Karpas-422 (cell line): ENCODE measurements around the gene SPECC1. TPM values are rescaled to one million over a fixed set of nuclear protein-coding genes. Genes with fewer than 3 reads are reported as not detected.

Experiments
- DNase-seq: peaks from one replicate; pipeline ENCODE4 v3.0.0-alpha.2; 2015
- H2AFZ ChIP-seq: fragments of 200-600 bp; sonication (generic); 2 replicates; pipeline ENCODE4 v1.6.1; 2014; ENCODE audit warnings: antibody characterized with exemption, low read length, mixed read lengths
- H3K27ac ChIP-seq: fragments of 200-600 bp; sonication (generic); 2 replicates; pipeline ENCODE4 v1.5.1; 2014; ENCODE audit warnings: mild to moderate bottlenecking, low read length, moderate library complexity
- H3K27me3 ChIP-seq: fragments of 200-600 bp; sonication (generic); 2 replicates; pipeline ENCODE4 v1.6.1; 2014; ENCODE audit warnings: low read length, mixed read lengths
- H3K36me3 ChIP-seq: fragments of 200-600 bp; sonication (generic); 2 replicates; pipeline ENCODE4 v1.6.1; 2014; ENCODE audit warnings: low read length, mixed read lengths; ENCODE audit not compliant: insufficient read depth
- H3K4me1 ChIP-seq: fragments of 200-600 bp; sonication (generic); 2 replicates; pipeline ENCODE4 v1.6.1; 2014; ENCODE audit warnings: mild to moderate bottlenecking, low read length, mixed read lengths
- H3K4me2 ChIP-seq: fragments of 200-600 bp; sonication (generic); 2 replicates; pipeline ENCODE4 v1.6.1; 2014; ENCODE audit warnings: low read length, low read depth, mild to moderate bottlenecking; ENCODE audit not compliant: poor library complexity, severe bottlenecking
- H3K4me3 ChIP-seq: fragments of 200-600 bp; sonication (generic); 2 replicates; pipeline ENCODE4 v1.5.1; 2014; ENCODE audit warnings: mild to moderate bottlenecking, antibody characterized with exemption, low read length, mixed read lengths
- H3K79me2 ChIP-seq: fragments of 200-600 bp; sonication (generic); 2 replicates; pipeline ENCODE4 v1.6.1; 2014; ENCODE audit warnings: mild to moderate bottlenecking, low read length, mixed read lengths
- H3K9ac ChIP-seq: fragments of 200-600 bp; sonication (generic); 2 replicates; pipeline ENCODE4 v1.6.0; 2014; ENCODE audit warnings: low read length
- H3K9me2 ChIP-seq: fragments of 200-600 bp; sonication (generic), shearing (Covaris generic); replicated peaks from 2 replicates; pipeline ENCODE4 v1.6.0; 2014; ENCODE audit warnings: mild to moderate bottlenecking, low read length, moderate library complexity; ENCODE audit not compliant: insufficient read depth
- H3K9me3 ChIP-seq: fragments of 300-700, 200-600 bp; sonication (generic); 2 replicates; pipeline ENCODE4 v1.6.1; 2014; ENCODE audit warnings: low read length, mixed read lengths
- H4K20me1 ChIP-seq: fragments of 200-600 bp; sonication (generic); 2 replicates; pipeline ENCODE4 v1.6.1; 2014; ENCODE audit warnings: mild to moderate bottlenecking, antibody characterized with exemption, low read length, low read depth; ENCODE audit not compliant: insufficient read depth
- total RNA-seq: library from RNA; depleted of rRNA; stranded (reverse); fragments of >200 nt; shearing (Covaris generic); gene quantifications from 2 replicates; pipeline ENCODE4 v1.2.3, GENCODE V29; 2014; ENCODE audit warnings: low replicate concordance

The SPECC1 gene
- total RNA-seq, 1 experiment from 2014 or later, result not detected

DNA sequence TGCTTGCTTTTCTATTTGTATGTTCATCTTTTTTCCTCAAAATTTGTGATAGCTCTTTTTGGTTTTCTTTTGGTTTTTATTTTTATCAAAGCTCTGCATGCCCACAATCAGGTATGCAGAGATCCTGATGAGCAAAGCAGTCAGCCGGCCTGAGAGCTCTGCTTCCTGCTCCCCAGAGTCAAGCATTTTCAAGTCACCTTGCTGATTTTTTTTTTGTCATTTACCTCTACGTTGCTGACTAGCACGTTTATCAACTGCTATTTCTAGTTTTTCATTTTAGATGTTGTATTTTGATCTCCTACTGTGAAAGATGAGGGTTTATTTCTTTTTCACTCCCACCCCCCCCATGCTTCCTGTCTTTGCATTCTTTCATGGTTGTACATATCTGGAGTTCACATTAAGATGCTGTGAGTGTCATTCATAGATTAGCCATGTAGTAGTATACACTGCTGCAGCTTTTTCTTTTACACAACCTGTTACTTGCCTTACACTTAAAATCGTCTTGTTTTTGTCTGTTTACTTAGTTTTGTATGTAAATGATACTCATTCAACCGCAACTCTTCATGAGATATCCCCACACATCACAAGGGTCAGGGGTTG lies 262.0 kb downstream of the SPECC1 start:
- Histone ChIP-seq H3K27ac (no peak overlapping the region), H3K4me3 (no peak overlapping the region), H3K4me1 (no peaks in the 10 kb centered on the region), H4K20me1 (no peaks in the 10 kb centered on the region), H3K36me3 (no peaks in the 10 kb centered on the region), H3K27me3 (no peaks in the 10 kb centered on the region; the same call in 1 of the 2 replicates), H3K4me2 (no peak overlapping the region), H2AFZ (no peak overlapping the region), H3K9ac (no peak overlapping the region), H3K79me2 (no peaks in the 10 kb centered on the region), H3K9me2 (no peaks in the 10 kb centered on the region), H3K9me3 (no peaks in the 10 kb centered on the region)
- DNase-seq, result no peak

- H3K27ac ChIP-seq, result no peak overlapping the region
- no peaks in the 10 kb centered on the region for H4K20me1 ChIP-seq
- H3K36me3 ChIP-seq, result no peaks in the 10 kb centered on the region
- no peak overlapping the region for H2AFZ ChIP-seq
- no peak overlapping the region for H3K9ac ChIP-seq
- no peaks in the 10 kb centered on the region; the same call in 1 of the 2 replicates for H3K27me3 ChIP-seq
- H3K79me2 ChIP-seq, result no peaks in the 10 kb centered on the region
- H3K4me2 ChIP-seq, result no peak overlapping the region
- H3K9me2 ChIP-seq, result no peaks in the 10 kb centered on the region
- H3K4me3 ChIP-seq, result no peak overlapping the region
- H3K9me3 ChIP-seq, result no peaks in the 10 kb centered on the region
- no peaks in the 10 kb centered on the region for H3K4me1 ChIP-seq
- DNase-seq, result peak; percentile 34
Measured at GRCh38 chr17:20273741-20274500, 264.8 kb downstream of the SPECC1 start.

- no peaks in the 10 kb centered on the region for H3K79me2 ChIP-seq
- no peaks in the 10 kb centered on the region for H3K36me3 ChIP-seq
- no peak overlapping the region for H3K4me2 ChIP-seq
- H3K9me2 ChIP-seq, result no peaks in the 10 kb centered on the region
- no peaks in the 10 kb centered on the region; the same call in 1 of the 2 replicates for H3K27me3 ChIP-seq
- H3K9me3 ChIP-seq, result no peaks in the 10 kb centered on the region
- no peak for DNase-seq
- no peak overlapping the region for H3K4me3 ChIP-seq
- H3K27ac ChIP-seq, result no peak overlapping the region
- no peaks in the 10 kb centered on the region for H4K20me1 ChIP-seq
- no peaks in the 10 kb centered on the region for H3K4me1 ChIP-seq
- H2AFZ ChIP-seq, result no peak overlapping the region
- no peak overlapping the region for H3K9ac ChIP-seq
Measured at GRCh38 chr17:20275653-20276052, 266.5 kb downstream of the SPECC1 start.

- Histone ChIP-seq H3K36me3 (no peaks in the 10 kb centered on the region), H3K27me3 (no peaks in the 10 kb centered on the region), H3K4me3 (no peak overlapping the region), H3K79me2 (no peaks in the 10 kb centered on the region), H3K9ac (no peak overlapping the region), H3K27ac (no peak overlapping the region), H3K4me1 (no peaks in the 10 kb centered on the region), H3K4me2 (no peak overlapping the region), H3K9me3 (no peaks in the 10 kb centered on the region), H3K9me2 (no peaks in the 10 kb centered on the region), H4K20me1 (no peaks in the 10 kb centered on the region), H2AFZ (no peak overlapping the region)
- peak; percentile 28 for DNase-seq
Measured at GRCh38 chr17:20276421-20276820, 267.3 kb downstream of the SPECC1 start.

DNA sequence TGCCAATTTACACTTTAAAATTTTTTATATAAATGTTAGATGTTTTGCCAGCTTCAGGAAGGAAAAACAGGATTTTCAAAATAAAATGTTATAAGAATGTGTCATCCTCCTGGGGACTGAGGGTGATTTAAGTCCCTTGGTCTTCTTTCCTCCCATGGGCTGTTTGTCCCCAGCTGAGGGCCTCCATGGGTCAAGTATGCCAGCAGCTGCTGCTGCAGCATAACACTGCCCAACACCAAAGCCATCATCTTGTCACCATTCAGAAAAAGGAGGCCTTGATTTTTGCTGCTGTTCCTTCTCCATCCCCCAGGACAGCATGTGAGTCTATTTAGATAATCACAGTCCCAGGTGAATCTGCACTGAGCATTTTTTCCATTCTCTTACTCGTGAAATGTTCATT lies 269.6 kb downstream of the SPECC1 start:
- DNase-seq, result no peak
- Histone ChIP-seq H3K4me1 (no peaks in the 10 kb centered on the region), H3K27me3 (no peaks in the 10 kb centered on the region), H3K79me2 (no peaks in the 10 kb centered on the region), H3K9ac (no peak overlapping the region), H3K27ac (no peak overlapping the region), H3K36me3 (no peaks in the 10 kb centered on the region), H3K4me2 (no peak overlapping the region), H3K9me2 (no peaks in the 10 kb centered on the region), H4K20me1 (no peaks in the 10 kb centered on the region), H2AFZ (no peak overlapping the region), H3K9me3 (no peaks in the 10 kb centered on the region), H3K4me3 (no peak overlapping the region)

GRCh38 chr17:20279631-20280030 lies 270.5 kb downstream of the SPECC1 start:
- no peak for DNase-seq
- no peak overlapping the region for H3K27ac ChIP-seq
- H2AFZ ChIP-seq, result no peak overlapping the region
- H3K9ac ChIP-seq, result no peak overlapping the region
- H3K9me2 ChIP-seq, result no peaks in the 10 kb centered on the region
- H3K4me3 ChIP-seq, result no peak overlapping the region
- no peaks in the 10 kb centered on the region for H3K79me2 ChIP-seq
- H4K20me1 ChIP-seq, result no peaks in the 10 kb centered on the region
- H3K4me2 ChIP-seq, result no peak overlapping the region
- H3K4me1 ChIP-seq, result no peaks in the 10 kb centered on the region
- H3K9me3 ChIP-seq, result no peaks in the 10 kb centered on the region
- H3K27me3 ChIP-seq, result no peaks in the 10 kb centered on the region
- no peaks in the 10 kb centered on the region for H3K36me3 ChIP-seq

DNA sequence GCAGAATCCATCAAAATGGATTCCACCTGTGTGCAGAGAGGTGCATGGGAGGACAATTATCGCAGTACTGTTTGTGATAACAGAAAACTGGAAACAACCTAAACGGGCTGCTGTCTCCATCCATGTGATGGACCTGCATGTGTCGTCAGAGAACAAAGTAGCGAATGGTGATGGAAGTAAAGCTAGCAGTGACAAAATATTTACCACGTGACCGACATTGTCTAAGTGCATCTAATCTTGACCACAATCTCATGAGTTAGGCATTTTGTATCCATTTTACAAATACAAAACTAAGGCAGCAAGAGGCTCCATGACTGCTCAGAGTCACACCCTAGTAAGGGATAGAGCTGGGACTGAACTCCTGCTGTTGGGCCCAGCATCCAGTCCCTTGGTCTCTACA lies 270.9 kb downstream of the SPECC1 start:
- DNase-seq, result peak; percentile 12
- Histone ChIP-seq H2AFZ (no peak overlapping the region), H3K9me2 (no peaks in the 10 kb centered on the region), H3K4me2 (no peak overlapping the region), H3K4me3 (no peak overlapping the region), H3K79me2 (no peaks in the 10 kb centered on the region), H3K9me3 (no peaks in the 10 kb centered on the region), H3K9ac (no peak overlapping the region), H4K20me1 (no peaks in the 10 kb centered on the region), H3K27me3 (no peaks in the 10 kb centered on the region), H3K36me3 (no peaks in the 10 kb centered on the region), H3K27ac (no peak overlapping the region), H3K4me1 (no peaks in the 10 kb centered on the region)

- Histone ChIP-seq H4K20me1 (no peaks in the 10 kb centered on the region), H3K9me3 (no peaks in the 10 kb centered on the region), H3K79me2 (no peaks in the 10 kb centered on the region), H3K27me3 (no peaks in the 10 kb centered on the region), H2AFZ (no peak overlapping the region), H3K4me1 (no peaks in the 10 kb centered on the region), H3K36me3 (no peaks in the 10 kb centered on the region), H3K4me2 (no peak overlapping the region), H3K27ac (no peak overlapping the region), H3K9me2 (no peaks in the 10 kb centered on the region), H3K9ac (no peak overlapping the region), H3K4me3 (no peak overlapping the region)
- DNase-seq, result no peak
Measured at GRCh38 chr17:20280851-20281250, 271.7 kb downstream of the SPECC1 start.
